ENCODE results near the gene FYB1.

GRCh38 chr5:39072925-39073766 is 146.2 kb downstream of the FYB1 start:
- TF ChIP-seq CTCF (conservative IDR thresholded peaks at IDR 0.05) (peak; percentile 29; the same call in 1 of the 2 replicates), EZH2 (IDR thresholded peaks at IDR 0.05; ENCODE audit: low read depth) (no peak)
